Mesendoderm (in vitro differentiated cells): Measurements from ENCODE around the gene IGF2BP3.

Source experiments
- DNase-seq: peaks from one replicate; pipeline ENCODE4 v3.0.0; 2013
- H2AK5ac ChIP-seq: 2 replicates; pipeline ENCODE4 v1.6.1; 2013; ENCODE audit warnings: low read length, inconsistent platforms
- H2BK120ac ChIP-seq: 2 replicates; pipeline ENCODE4 v1.6.1; 2013; ENCODE audit warnings: low read depth, mild to moderate bottlenecking, low read length, moderate library complexity, mixed read lengths
- H2BK15ac ChIP-seq: replicated peaks from 2 replicates; pipeline ENCODE4 v1.6.1; 2013; ENCODE audit warnings: low read depth, mild to moderate bottlenecking, moderate library complexity
- H2BK5ac ChIP-seq: 2 replicates; pipeline ENCODE4 v1.6.1; 2013; ENCODE audit warnings: low read length, inconsistent platforms
- H3K18ac ChIP-seq: 2 replicates; pipeline ENCODE4 v1.6.1; 2013; ENCODE audit warnings: mild to moderate bottlenecking, low read length, mixed read lengths
- H3K23ac ChIP-seq: one replicate; pipeline ENCODE4 v1.6.1; 2013; ENCODE audit warnings: low read length
- H3K27ac ChIP-seq: 2 replicates; pipeline ENCODE4 v1.5.1; 2013; ENCODE audit warnings: low read depth, mild to moderate bottlenecking, inconsistent platforms, low read length, moderate library complexity
- H3K27me3 ChIP-seq: 2 replicates; pipeline ENCODE4 v1.6.1; 2013; ENCODE audit warnings: low read length, control low read depth, mild to moderate bottlenecking, inconsistent platforms; ENCODE audit not compliant: insufficient read depth, poor library complexity
- H3K36me3 ChIP-seq: 2 replicates; pipeline ENCODE4 v1.6.1; 2013; ENCODE audit warnings: low read length, inconsistent platforms; ENCODE audit not compliant: control insufficient read depth, insufficient read depth
- H3K4ac ChIP-seq: one replicate; pipeline ENCODE4 v1.6.1; 2013; ENCODE audit warnings: low read depth, mild to moderate bottlenecking, low read length, moderate library complexity
- H3K4me1 ChIP-seq: 2 replicates; pipeline ENCODE4 v1.6.1; 2013; ENCODE audit warnings: low read depth, low read length, inconsistent platforms; ENCODE audit not compliant: control insufficient read depth
- H3K4me2 ChIP-seq: 2 replicates; pipeline ENCODE4 v1.6.1; 2013; ENCODE audit warnings: low read length
- H3K4me3 ChIP-seq: 2 replicates; pipeline ENCODE4 v1.5.1; 2013; ENCODE audit warnings: mild to moderate bottlenecking, low read length
- H3K56ac ChIP-seq: one replicate; pipeline ENCODE4 v1.6.1; 2013; ENCODE audit warnings: low read length
- H3K79me1 ChIP-seq: 2 replicates; pipeline ENCODE4 v1.6.1; 2013; ENCODE audit warnings: low read length, inconsistent platforms
- H3K79me2 ChIP-seq: 2 replicates; pipeline ENCODE4 v1.6.1; 2013; ENCODE audit warnings: mild to moderate bottlenecking, low read length; ENCODE audit not compliant: control insufficient read depth, insufficient read depth
- H3K9ac ChIP-seq: 2 replicates; pipeline ENCODE4 v1.6.1; 2013; ENCODE audit warnings: low read length, inconsistent platforms
- H4K5ac ChIP-seq: one replicate; pipeline ENCODE4 v1.6.1; 2013; ENCODE audit warnings: low read length
- H4K8ac ChIP-seq: one replicate; pipeline ENCODE4 v1.6.1; 2013; ENCODE audit warnings: low read depth, mild to moderate bottlenecking, control low read depth, low read length, moderate library complexity
- WGBS: extraction: QIAGEN DNeasy Blood & Tissue Kit; methylation state at CpG from one replicate; pipeline ENCODE4 v1.1.7; 2013; ENCODE audit warnings: low lambda C conversion rate, missing lambda C conversion rate; ENCODE audit not compliant: insufficient coverage; ENCODE audit errors: extremely low coverage; 5-methylcytosine and 5-hydroxymethylcytosine counted together

The IGF2BP3 gene

GRCh38 chr7:23430893-23431259, 39.4 kb downstream of the IGF2BP3 start:
- Histone ChIP-seq H3K4me1 (peaks cover 4% of the 10 kb centered on the region), H3K4ac (no peak overlapping the region), H4K8ac (no peak overlapping the region), H2BK15ac (no peak overlapping the region), H2BK5ac (no peak overlapping the region), H3K27ac (no peak overlapping the region), H3K9ac (no peak overlapping the region), H3K79me2 (peaks cover 46% of the 10 kb centered on the region), H3K18ac (no peak overlapping the region), H3K36me3 (no peaks in the 10 kb centered on the region), H4K5ac (no peak overlapping the region), H3K23ac (no peak overlapping the region), H3K56ac (no peak overlapping the region), H3K79me1 (peaks cover 6% of the 10 kb centered on the region), H2BK120ac (no peak overlapping the region), H3K27me3 (no peaks in the 10 kb centered on the region), H2AK5ac (no peak overlapping the region), H3K4me2 (no peak overlapping the region), H3K4me3 (no peak overlapping the region)
- DNase-seq = no peak
- WGBS = no CpG with 5 or more reads among the region's 4 CpGs

- H3K23ac ChIP-seq = no peak overlapping the region
- H3K79me2 ChIP-seq = peaks cover 43% of the 10 kb centered on the region
- H3K4me3 ChIP-seq = no peak overlapping the region
- no peak overlapping the region for H2BK120ac ChIP-seq
- no peak for DNase-seq
- H3K9ac ChIP-seq = no peak overlapping the region
- no peak overlapping the region for H2BK15ac ChIP-seq
- no peak overlapping the region for H3K18ac ChIP-seq
- no peak overlapping the region for H4K5ac ChIP-seq
- no peaks in the 10 kb centered on the region for H3K36me3 ChIP-seq
- H3K4ac ChIP-seq = no peak overlapping the region
- no peak overlapping the region for H3K4me2 ChIP-seq
- WGBS = no CpG with 5 or more reads among the region's 3 CpGs
- H3K27ac ChIP-seq = no peak overlapping the region
- H2AK5ac ChIP-seq = no peak overlapping the region
- no peaks in the 10 kb centered on the region for H3K27me3 ChIP-seq
- H4K8ac ChIP-seq = no peak overlapping the region
- peaks cover 6% of the 10 kb centered on the region for H3K79me1 ChIP-seq
- no peak overlapping the region for H3K56ac ChIP-seq
- H2BK5ac ChIP-seq = no peak overlapping the region
- H3K4me1 ChIP-seq = peaks cover 2% of the 10 kb centered on the region
Measured at GRCh38 chr7:23426876-23427275, 43.4 kb downstream of the IGF2BP3 start.

- Histone ChIP-seq H3K23ac (no peak overlapping the region), H2BK5ac (no peak overlapping the region), H3K4me1 (no peaks in the 10 kb centered on the region), H3K9ac (no peak overlapping the region), H2BK120ac (no peak overlapping the region), H3K36me3 (no peaks in the 10 kb centered on the region), H2AK5ac (no peak overlapping the region), H3K4me2 (no peak overlapping the region), H3K27me3 (no peaks in the 10 kb centered on the region), H3K56ac (no peak overlapping the region), H3K79me2 (peaks cover 34% of the 10 kb centered on the region), H4K8ac (no peak overlapping the region), H3K4me3 (no peak overlapping the region), H3K18ac (no peak overlapping the region), H3K79me1 (peaks cover 8% of the 10 kb centered on the region), H3K4ac (no peak overlapping the region), H3K27ac (no peak overlapping the region), H4K5ac (no peak overlapping the region), H2BK15ac (no peak overlapping the region)
- DNase-seq = peak; percentile 44
- WGBS = no CpG with 5 or more reads among the region's 10 CpGs
Measured at GRCh38 chr7:23422909-23423308, 47.4 kb downstream of the IGF2BP3 start.

GRCh38 chr7:23422384-23422783, 47.9 kb downstream of the IGF2BP3 start:
- peaks cover 34% of the 10 kb centered on the region for H3K79me2 ChIP-seq
- no peak overlapping the region for H2BK5ac ChIP-seq
- no peak overlapping the region for H4K8ac ChIP-seq
- WGBS = no CpG with 5 or more reads among the region's 7 CpGs
- H2BK120ac ChIP-seq = no peak overlapping the region
- no peak overlapping the region for H3K4me2 ChIP-seq
- H3K27ac ChIP-seq = no peak overlapping the region
- no peak overlapping the region for H2BK15ac ChIP-seq
- no peak overlapping the region for H3K4me3 ChIP-seq
- H3K27me3 ChIP-seq = no peaks in the 10 kb centered on the region
- no peak overlapping the region for H3K9ac ChIP-seq
- H3K23ac ChIP-seq = no peak overlapping the region
- DNase-seq = no peak
- no peak overlapping the region for H3K4ac ChIP-seq
- H3K36me3 ChIP-seq = no peaks in the 10 kb centered on the region
- H3K18ac ChIP-seq = no peak overlapping the region
- peak overlapping the region; percentile 27 for H3K56ac ChIP-seq
- H4K5ac ChIP-seq = no peak overlapping the region
- H2AK5ac ChIP-seq = no peak overlapping the region
- H3K4me1 ChIP-seq = no peaks in the 10 kb centered on the region
- peaks cover 8% of the 10 kb centered on the region for H3K79me1 ChIP-seq

- H3K23ac ChIP-seq = no peak overlapping the region
- DNase-seq = no peak
- WGBS = no CpG with 5 or more reads among the region's 1 CpG
Measured at GRCh38 chr7:23419845-23420244, 50.4 kb downstream of the IGF2BP3 start.

GRCh38 chr7:23419160-23419559, 51.1 kb downstream of the IGF2BP3 start:
- Histone ChIP-seq H3K79me1 (peaks cover 8% of the 10 kb centered on the region), H2BK5ac (no peak overlapping the region), H4K8ac (no peak overlapping the region), H2AK5ac (no peak overlapping the region), H2BK15ac (no peak overlapping the region), H3K27me3 (no peaks in the 10 kb centered on the region), H3K27ac (no peak overlapping the region), H3K4me3 (no peak overlapping the region), H3K4ac (no peak overlapping the region), H3K9ac (no peak overlapping the region), H3K18ac (no peak overlapping the region), H3K56ac (no peak overlapping the region), H2BK120ac (no peak overlapping the region), H3K36me3 (peaks cover 1% of the 10 kb centered on the region), H3K4me2 (no peak overlapping the region), H3K23ac (no peak overlapping the region), H3K4me1 (no peaks in the 10 kb centered on the region), H3K79me2 (peaks cover 18% of the 10 kb centered on the region), H4K5ac (no peak overlapping the region)
- no CpG with 5 or more reads among the region's 3 CpGs for WGBS
- no peak for DNase-seq

More at GRCh38 chr7:23419845-23420244, 50.4 kb downstream of the IGF2BP3 start:
- Histone ChIP-seq H3K4me1 (no peaks in the 10 kb centered on the region), H3K18ac (no peak overlapping the region), H2BK5ac (no peak overlapping the region), H3K79me1 (peaks cover 8% of the 10 kb centered on the region), H3K4me3 (no peak overlapping the region), H2AK5ac (no peak overlapping the region), H4K5ac (no peak overlapping the region), H3K56ac (no peak overlapping the region), H3K79me2 (peaks cover 20% of the 10 kb centered on the region), H3K27me3 (no peaks in the 10 kb centered on the region), H2BK120ac (no peak overlapping the region), H3K4me2 (no peak overlapping the region), H3K36me3 (peaks cover 1% of the 10 kb centered on the region), H4K8ac (no peak overlapping the region), H3K27ac (no peak overlapping the region), H3K4ac (no peak overlapping the region), H3K9ac (no peak overlapping the region), H2BK15ac (no peak overlapping the region)
